Calu3 (cell line): ENCODE data around the gene NTMT1. TPM values are rescaled to one million over a fixed set of nuclear protein-coding genes. Genes with fewer than 3 reads are reported as not detected.

Experiments used
- BruUV-seq: library from RNA; stranded (reverse); fragments of 400-500 nt; replicated peaks from 2 replicates; lab custom pipeline; 2021; lab: Mats Ljungman, UMichigan
- CTCF ChIA-PET: fragments of 300-600 bp; sonication (Branson Sonifier 250); formaldehyde crosslinking; loops from one replicate; lab custom pipeline; 2022; ENCODE audit warnings: antibody characterized with exemption; lab: Charles Lee
- DNase-seq: peaks from one replicate; pipeline ENCODE4 v3.0.0; 2022
- H3K27ac Mint-ChIP-seq: one replicate; pipeline ENCODE4 v1.8.0; 2022; ENCODE audit warnings: mixed read lengths; ENCODE audit not compliant: unreplicated experiment
- H3K27me3 Mint-ChIP-seq: one replicate; pipeline ENCODE4 v1.8.0; 2022; ENCODE audit warnings: mixed read lengths; ENCODE audit not compliant: unreplicated experiment
- H3K36me3 Mint-ChIP-seq: one replicate; pipeline ENCODE4 v1.8.0; 2022; ENCODE audit warnings: mild to moderate bottlenecking, moderate library complexity, mixed read lengths; ENCODE audit not compliant: insufficient read depth, unreplicated experiment
- H3K4me1 Mint-ChIP-seq: one replicate; pipeline ENCODE4 v1.8.0; 2022; ENCODE audit warnings: mild to moderate bottlenecking, low read depth, mixed read lengths; ENCODE audit not compliant: unreplicated experiment
- H3K4me3 Mint-ChIP-seq: one replicate; pipeline ENCODE4 v1.8.0; 2022; ENCODE audit warnings: mild to moderate bottlenecking, low read depth, moderate library complexity, mixed read lengths; ENCODE audit not compliant: unreplicated experiment
- H3K9me3 Mint-ChIP-seq: one replicate; pipeline ENCODE4 v1.8.0; 2022; ENCODE audit warnings: low read depth, mixed read lengths; ENCODE audit not compliant: unreplicated experiment
- intact Hi-C: fragments of 100-400 bp; cut with micrococcal nuclease; formaldehyde crosslinking; loops from one replicate; pipeline ENCODE4 v1.10.0; 2022; ENCODE audit not compliant: unreplicated experiment
- total RNA-seq: library from RNA; stranded (reverse); gene quantifications from 2 replicates; pipeline ENCODE4 v1.2.3, GENCODE V29; 2022
- TF ChIP-seq, protein P1 (sequence below): fragments of 200-600 bp; IDR thresholded peaks from one replicate; pipeline ENCODE4 v1.8.0; 2022; ENCODE audit warnings: antibody characterized with exemption; ENCODE audit not compliant: unreplicated experiment

The NTMT1 gene
- total RNA-seq, 1 experiment from 2014 or later: 36.1 TPM

- Mint-ChIP-seq H3K9me3 (no peaks in the 10 kb centered on the region), H3K36me3 (peaks cover 24% of the 10 kb centered on the region), H3K27me3 (no peaks in the 10 kb centered on the region), H3K4me3 (no peak overlapping the region), H3K4me1 (peaks cover 21% of the 10 kb centered on the region), H3K27ac (no peak overlapping the region)
- CTCF ChIA-PET: no interaction called here
- TF ChIP-seq, protein P1, sequence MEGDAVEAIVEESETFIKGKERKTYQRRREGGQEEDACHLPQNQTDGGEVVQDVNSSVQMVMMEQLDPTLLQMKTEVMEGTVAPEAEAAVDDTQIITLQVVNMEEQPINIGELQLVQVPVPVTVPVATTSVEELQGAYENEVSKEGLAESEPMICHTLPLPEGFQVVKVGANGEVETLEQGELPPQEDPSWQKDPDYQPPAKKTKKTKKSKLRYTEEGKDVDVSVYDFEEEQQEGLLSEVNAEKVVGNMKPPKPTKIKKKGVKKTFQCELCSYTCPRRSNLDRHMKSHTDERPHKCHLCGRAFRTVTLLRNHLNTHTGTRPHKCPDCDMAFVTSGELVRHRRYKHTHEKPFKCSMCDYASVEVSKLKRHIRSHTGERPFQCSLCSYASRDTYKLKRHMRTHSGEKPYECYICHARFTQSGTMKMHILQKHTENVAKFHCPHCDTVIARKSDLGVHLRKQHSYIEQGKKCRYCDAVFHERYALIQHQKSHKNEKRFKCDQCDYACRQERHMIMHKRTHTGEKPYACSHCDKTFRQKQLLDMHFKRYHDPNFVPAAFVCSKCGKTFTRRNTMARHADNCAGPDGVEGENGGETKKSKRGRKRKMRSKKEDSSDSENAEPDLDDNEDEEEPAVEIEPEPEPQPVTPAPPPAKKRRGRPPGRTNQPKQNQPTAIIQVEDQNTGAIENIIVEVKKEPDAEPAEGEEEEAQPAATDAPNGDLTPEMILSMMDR: no peak
- no TSS peak for BruUV-seq
- intact Hi-C loops: loop anchor here (5.0 kb wide), 1 partner anchor 107 kb away; no protein-coding TSS in a partner anchor
- peak; percentile 21 for DNase-seq
Observed at GRCh38 chr9:129604766-129605163, 21.2 kb upstream of the NTMT1 start.

GRCh38 chr9:129606161-129607026 lies 19.6 kb upstream of the NTMT1 start:
- intact Hi-C loops: loop anchor here (5.0 kb wide), 1 partner anchor 109 kb away; no protein-coding TSS in a partner anchor
- CTCF ChIA-PET: interaction anchor here (0.6 to 2.0 kb wide), 3 partner anchors 8 to 433 kb away, joined by 3 to 7 read pairs (median 4); no protein-coding TSS in a partner anchor
- H3K27me3 Mint-ChIP-seq: no peaks in the 10 kb centered on the region
- TF ChIP-seq, protein P1: no peak
- H3K4me1 Mint-ChIP-seq: peaks cover 21% of the 10 kb centered on the region
- H3K27ac Mint-ChIP-seq: peak overlapping the region; percentile 91
- no peaks in the 10 kb centered on the region for H3K9me3 Mint-ChIP-seq
- no peak overlapping the region for H3K4me3 Mint-ChIP-seq
- no peak for DNase-seq
- no TSS peak for BruUV-seq
- peaks cover 40% of the 10 kb centered on the region for H3K36me3 Mint-ChIP-seq

- no peaks in the 10 kb centered on the region for H3K27me3 Mint-ChIP-seq
- peak overlapping the region; percentile 91 for H3K27ac Mint-ChIP-seq
- peak overlapping the region; percentile 46 for H3K4me3 Mint-ChIP-seq
- DNase-seq: no peak
- H3K4me1 Mint-ChIP-seq: peaks cover 21% of the 10 kb centered on the region
- BruUV-seq: no TSS peak
- intact Hi-C loops: loop anchor here (5.0 kb wide), 1 partner anchor 110 kb away; no protein-coding TSS in a partner anchor
- H3K9me3 Mint-ChIP-seq: no peaks in the 10 kb centered on the region
- CTCF ChIA-PET: interaction anchor here (2.0 kb wide), 1 partner anchor 9 kb away, joined by 7 read pairs; no protein-coding TSS in a partner anchor
- peaks cover 43% of the 10 kb centered on the region for H3K36me3 Mint-ChIP-seq
- TF ChIP-seq, protein P1: no peak
Observed at GRCh38 chr9:129607027-129607387, 19.0 kb upstream of the NTMT1 start.

- BruUV-seq: no TSS peak
- peak; percentile 36 for DNase-seq
- peaks cover 21% of the 10 kb centered on the region for H3K4me1 Mint-ChIP-seq
- no peaks in the 10 kb centered on the region for H3K9me3 Mint-ChIP-seq
- TF ChIP-seq, protein P1: no peak
- H3K27me3 Mint-ChIP-seq: no peaks in the 10 kb centered on the region
- H3K4me3 Mint-ChIP-seq: peak overlapping the region; percentile 79
- CTCF ChIA-PET: interaction anchor here (0.9 to 1.4 kb wide), 7 partner anchors 13 to 471 kb away, joined by 3 to 10 read pairs (median 4); no protein-coding TSS in a partner anchor
- peaks cover 52% of the 10 kb centered on the region for H3K36me3 Mint-ChIP-seq
- intact Hi-C loops: loop anchor here (5.0 kb wide), 1 partner anchor 112 kb away; no protein-coding TSS in a partner anchor
- peak overlapping the region; percentile 88 for H3K27ac Mint-ChIP-seq
Observed at GRCh38 chr9:129608561-129609481, 17.1 kb upstream of the NTMT1 start.
